Hepatocyte (in vitro differentiated cells): ENCODE results near the gene GLUD2. TPM values are rescaled to one million over a fixed set of nuclear protein-coding genes. Genes with fewer than 3 reads are reported as not detected.
A peak's percentile ranks its signal among the peaks of the same experiment; 100 is the strongest.

ENCODE experiments used
- DNase-seq: peaks from one replicate; pipeline ENCODE4 v3.0.0-alpha.2; 2016; ENCODE audit warnings: low spot score
- H2AFZ ChIP-seq: fragments of 200-600 bp; sonication (generic); 2 replicates; pipeline ENCODE4 v1.6.0; 2016; ENCODE audit warnings: antibody characterized with exemption, mild to moderate bottlenecking
- H3K27ac ChIP-seq: fragments of 200-600 bp; sonication (generic); 2 replicates; pipeline ENCODE4 v1.5.1; 2016; ENCODE audit warnings: mild to moderate bottlenecking
- H3K27me3 ChIP-seq: fragments of 200-600 bp; sonication (generic); 2 replicates; pipeline ENCODE4 v1.6.1; 2016
- H3K36me3 ChIP-seq: fragments of 200-600 bp; sonication (generic); replicated peaks from 2 replicates; pipeline ENCODE4 v1.5.1; 2016; ENCODE audit warnings: low read depth; ENCODE audit not compliant: insufficient read depth
- H3K4me1 ChIP-seq: fragments of 200-600 bp; sonication (generic); 2 replicates; pipeline ENCODE4 v1.5.1; 2016; ENCODE audit warnings: mild to moderate bottlenecking, moderate library complexity; ENCODE audit not compliant: insufficient read depth
- H3K4me2 ChIP-seq: fragments of 200-600 bp; sonication (generic); 2 replicates; pipeline ENCODE4 v1.6.0; 2016
- H3K4me3 ChIP-seq: fragments of 200-600 bp; sonication (generic); 2 replicates; pipeline ENCODE4 v1.5.1; 2016; ENCODE audit warnings: mild to moderate bottlenecking
- H3K79me2 ChIP-seq: fragments of 200-600 bp; sonication (generic); 2 replicates; pipeline ENCODE4 v1.6.0; 2017; ENCODE audit warnings: mild to moderate bottlenecking
- H3K9me2 ChIP-seq: fragments of 200-600 bp; sonication (generic); replicated peaks from 2 replicates; pipeline ENCODE4 v1.6.0; 2017; ENCODE audit warnings: mild to moderate bottlenecking; ENCODE audit not compliant: insufficient read depth
- H3K9me3 ChIP-seq: fragments of 200-600 bp; sonication (generic); 2 replicates; pipeline ENCODE4 v1.5.1; 2016; ENCODE audit warnings: low read depth, mild to moderate bottlenecking
- H4K20me1 ChIP-seq: fragments of 200-600 bp; sonication (generic); 2 replicates; pipeline ENCODE4 v1.6.0; 2016; ENCODE audit warnings: mild to moderate bottlenecking; ENCODE audit not compliant: insufficient read depth, poor library complexity, severe bottlenecking
- CTCF ChIP-seq: fragments of 200-600 bp; sonication (generic); IDR thresholded peaks from 2 replicates; pipeline ENCODE4 v1.5.1; 2016; ENCODE audit warnings: antibody characterized with exemption, mild to moderate bottlenecking; ENCODE audit not compliant: poor library complexity
- EZH2 ChIP-seq: fragments of 200-600 bp; sonication (generic); IDR thresholded peaks from 2 replicates; pipeline ENCODE4 v1.6.1; 2016; ENCODE audit warnings: antibody characterized with exemption, mild to moderate bottlenecking, borderline replicate concordance
- EZH2phosphoT487 ChIP-seq: fragments of 200-600 bp; sonication (generic); IDR thresholded peaks from one replicate; pipeline ENCODE4 v1.6.1; 2018; ENCODE audit warnings: antibody characterized with exemption, mild to moderate bottlenecking, low read depth, moderate library complexity; ENCODE audit not compliant: unreplicated experiment, severe bottlenecking
- WGBS: methylation state at CpG from one replicate; pipeline ENCODE4 v1.1.6; 2016; ENCODE audit warnings: low lambda C conversion rate; ENCODE audit errors: missing lambda C conversion rate; 5-methylcytosine and 5-hydroxymethylcytosine counted together
- polyA plus RNA-seq: library from polyadenylated mRNA; unstranded; fragments of >200 nt; fragmentation: Nextera tagmentation; extraction: Ambion mirVana; gene quantifications from 2 replicates; pipeline ENCODE4 v1.2.1, GENCODE V29; 2016
- total RNA-seq: library from RNA; depleted of rRNA; stranded (reverse); fragments of >200 nt; gene quantifications from 2 replicates; pipeline ENCODE4 v1.2.3, GENCODE V29; 2014

Gene GLUD2
- total and polyA plus RNA-seq, 2 experiments from 2014 or later = 4.4 to 12.6 TPM

GRCh38 chrX:121036137-121036536 is 11.3 kb upstream of the GLUD2 start:
- no peaks in the 10 kb centered on the region for H3K4me1 ChIP-seq
- H3K27ac ChIP-seq = no peak overlapping the region
- H3K27me3 ChIP-seq = no peaks in the 10 kb centered on the region
- H3K4me3 ChIP-seq = no peak overlapping the region
- no peak for TF ChIP-seq EZH2
- TF ChIP-seq EZH2phosphoT487 = no peak
- TF ChIP-seq CTCF = no peak
- no peak for DNase-seq
- no peaks in the 10 kb centered on the region for H4K20me1 ChIP-seq
- no peaks in the 10 kb centered on the region for H3K36me3 ChIP-seq
- no peaks in the 10 kb centered on the region for H3K79me2 ChIP-seq
- H2AFZ ChIP-seq = no peak overlapping the region
- H3K9me3 ChIP-seq = no peaks in the 10 kb centered on the region
- H3K9me2 ChIP-seq = no peaks in the 10 kb centered on the region
- H3K4me2 ChIP-seq = no peak overlapping the region
- WGBS = 51% methylated on average over 3 of the region's 3 CpGs

- H3K4me3 ChIP-seq = no peak overlapping the region
- H3K4me1 ChIP-seq = no peaks in the 10 kb centered on the region
- no peaks in the 10 kb centered on the region for H3K9me3 ChIP-seq
- WGBS = 41% methylated on average over 4 of the region's 4 CpGs
- H4K20me1 ChIP-seq = no peaks in the 10 kb centered on the region
- H3K9me2 ChIP-seq = no peaks in the 10 kb centered on the region
- no peak for DNase-seq
- H2AFZ ChIP-seq = no peak overlapping the region
- no peaks in the 10 kb centered on the region for H3K36me3 ChIP-seq
- no peaks in the 10 kb centered on the region for H3K27me3 ChIP-seq
- H3K4me2 ChIP-seq = no peak overlapping the region
- H3K79me2 ChIP-seq = no peaks in the 10 kb centered on the region
- no peak overlapping the region for H3K27ac ChIP-seq
- no peak for TF ChIP-seq CTCF
- no peak for TF ChIP-seq EZH2
- TF ChIP-seq EZH2phosphoT487 = no peak
Observed at GRCh38 chrX:121036951-121037350, 10.5 kb upstream of the GLUD2 start.

- Histone ChIP-seq H3K79me2 (no peaks in the 10 kb centered on the region), H3K27ac (no peak overlapping the region), H3K9me3 (no peaks in the 10 kb centered on the region), H3K36me3 (no peaks in the 10 kb centered on the region), H4K20me1 (no peaks in the 10 kb centered on the region), H3K27me3 (no peaks in the 10 kb centered on the region), H3K4me2 (peak overlapping the region; percentile 23), H3K4me3 (no peak overlapping the region), H3K9me2 (no peaks in the 10 kb centered on the region), H2AFZ (no peak overlapping the region), H3K4me1 (no peaks in the 10 kb centered on the region)
- DNase-seq = no peak
- TF ChIP-seq EZH2 (no peak), EZH2phosphoT487 (no peak), CTCF (no peak)
Observed at GRCh38 chrX:121050781-121051180, 3.4 kb downstream of the GLUD2 start.

GRCh38 chrX:121052122-121052521 is 4.7 kb downstream of the GLUD2 start:
- no peak overlapping the region for H3K4me3 ChIP-seq
- no peaks in the 10 kb centered on the region for H3K9me2 ChIP-seq
- DNase-seq = no peak
- H3K27ac ChIP-seq = no peak overlapping the region
- H3K79me2 ChIP-seq = no peaks in the 10 kb centered on the region
- no peak for TF ChIP-seq CTCF
- TF ChIP-seq EZH2 = no peak
- no peak for TF ChIP-seq EZH2phosphoT487
- H4K20me1 ChIP-seq = no peaks in the 10 kb centered on the region
- no peak overlapping the region for H3K4me2 ChIP-seq
- no peaks in the 10 kb centered on the region for H3K36me3 ChIP-seq
- no peaks in the 10 kb centered on the region for H3K4me1 ChIP-seq
- no peaks in the 10 kb centered on the region for H3K27me3 ChIP-seq
- no peaks in the 10 kb centered on the region for H3K9me3 ChIP-seq
- H2AFZ ChIP-seq = no peak overlapping the region
- WGBS = 51% methylated on average over 2 of the region's 2 CpGs
